ENCODE measurements around the gene MIS18BP1.
"Not testable (repeated sequence)": the region's sequence is repeated elsewhere in the genome, so short reads cannot be mapped to it uniquely, and the experiment has no call there.

MIS18BP1 gene

DNA sequence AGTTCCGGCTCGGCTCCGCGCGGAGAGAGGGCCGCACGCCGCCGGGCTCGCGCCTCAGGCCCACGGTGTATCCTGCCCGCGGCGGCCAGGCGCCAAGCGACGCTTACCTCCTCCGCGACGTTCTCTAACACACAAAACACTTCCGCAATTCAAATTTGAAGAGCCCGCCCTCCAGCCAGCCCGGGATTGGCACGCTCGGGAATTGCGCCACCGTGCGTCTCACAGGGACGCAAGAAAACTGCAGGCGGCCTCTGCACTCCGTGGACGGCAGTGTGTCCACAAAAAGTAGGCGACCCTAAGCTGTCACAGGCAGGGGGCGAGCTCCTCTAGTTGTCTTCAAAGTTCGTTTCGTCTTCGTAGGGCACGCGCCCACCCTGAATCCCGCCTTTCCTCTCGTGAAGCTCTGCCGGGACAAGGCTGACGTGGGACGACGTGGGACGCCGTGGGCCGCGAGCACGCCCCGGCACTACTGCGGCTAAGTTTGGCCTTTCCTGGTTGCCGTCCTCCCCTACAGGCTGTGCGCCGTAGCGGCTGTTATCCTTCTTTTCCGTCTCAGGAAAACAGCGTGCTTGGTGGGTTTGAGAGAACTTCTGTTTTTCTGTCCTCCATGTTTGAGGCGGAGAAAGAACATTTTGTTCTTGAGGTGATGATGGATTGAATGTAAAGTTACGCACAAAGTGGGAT is at the start of gene MIS18BP1:
Gene MIS18BP1, minus strand, starts transcription at position 133 of the 684 bp plus-strand sequence. CDS start 5,916 bp downstream, outside the sequence.
- DNase-seq, result peak; percentile 96

DNA sequence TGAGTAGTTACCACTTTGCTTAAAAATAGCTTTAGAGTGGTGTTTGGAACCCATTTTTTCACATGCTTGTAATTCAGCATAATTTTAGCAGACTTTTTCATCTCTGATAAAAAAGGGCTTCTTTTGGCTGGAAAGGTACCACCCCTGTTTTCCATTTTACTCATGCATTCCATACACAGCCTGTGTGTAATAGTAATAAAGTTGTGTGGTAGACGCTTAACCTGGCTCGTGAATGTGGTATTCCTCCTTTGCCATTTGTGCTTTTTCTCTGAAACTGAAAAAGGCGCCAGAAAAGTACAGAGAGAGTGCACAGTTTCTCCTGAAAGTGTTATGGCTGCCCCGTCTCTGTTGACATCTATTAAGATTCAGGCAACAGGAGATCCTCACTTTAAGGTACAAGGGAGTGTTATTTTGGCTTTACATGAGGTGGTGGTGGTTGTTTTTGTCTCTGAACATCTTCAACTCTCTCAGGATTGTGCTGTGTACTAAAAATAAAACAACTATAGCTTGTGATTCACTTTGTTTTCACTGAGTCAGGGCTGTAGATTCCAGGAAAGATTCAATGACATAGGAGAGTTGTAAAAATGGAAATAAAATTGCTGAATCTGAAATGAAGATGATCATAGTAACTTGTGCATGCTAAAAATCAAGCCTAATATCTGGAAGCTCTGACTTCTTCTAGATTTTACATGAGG is 45.6 kb upstream of the MIS18BP1 start:
- DNase-seq, result no peak

DNA sequence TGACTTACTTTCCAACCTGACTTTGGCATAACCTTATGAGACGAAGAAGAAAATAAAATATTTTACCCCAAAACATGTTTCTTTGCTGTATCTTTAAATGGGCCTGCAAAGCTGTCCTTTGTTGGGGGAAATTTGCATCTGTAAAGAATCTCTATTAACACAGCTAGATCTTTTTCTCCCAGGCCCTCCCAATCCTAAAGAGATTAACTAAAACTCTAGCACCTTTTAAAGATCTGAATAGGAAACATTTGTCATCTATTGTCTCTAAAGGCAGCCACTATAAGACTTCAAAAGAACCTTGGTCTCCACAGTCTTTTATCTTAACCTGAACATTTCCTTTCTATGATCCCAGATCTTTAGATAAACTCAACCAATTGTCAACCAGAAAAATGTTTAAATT is 41.8 kb upstream of the MIS18BP1 start:
- DNase-seq, result not testable (repeated sequence)

DNA sequence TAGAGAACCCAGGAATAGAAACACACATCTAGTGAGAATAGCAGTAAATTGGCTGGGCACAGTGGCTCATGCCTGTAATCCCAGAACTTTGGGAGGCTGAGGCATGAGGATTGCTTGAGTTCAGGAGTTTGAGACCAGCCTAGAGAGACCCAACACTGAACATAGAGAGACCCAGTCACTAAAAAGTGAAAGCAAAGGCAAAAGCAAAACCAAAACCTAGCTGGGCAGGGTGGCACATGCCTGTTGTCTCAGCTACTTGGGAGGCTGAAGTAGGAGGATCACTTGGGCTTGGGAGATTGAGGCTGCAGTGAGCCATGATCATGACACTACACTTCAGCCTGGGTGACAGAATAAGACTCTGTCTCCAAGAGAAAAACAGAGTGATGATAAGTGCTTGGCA is 37.5 kb upstream of the MIS18BP1 start:
- DNase-seq, result no peak

DNA sequence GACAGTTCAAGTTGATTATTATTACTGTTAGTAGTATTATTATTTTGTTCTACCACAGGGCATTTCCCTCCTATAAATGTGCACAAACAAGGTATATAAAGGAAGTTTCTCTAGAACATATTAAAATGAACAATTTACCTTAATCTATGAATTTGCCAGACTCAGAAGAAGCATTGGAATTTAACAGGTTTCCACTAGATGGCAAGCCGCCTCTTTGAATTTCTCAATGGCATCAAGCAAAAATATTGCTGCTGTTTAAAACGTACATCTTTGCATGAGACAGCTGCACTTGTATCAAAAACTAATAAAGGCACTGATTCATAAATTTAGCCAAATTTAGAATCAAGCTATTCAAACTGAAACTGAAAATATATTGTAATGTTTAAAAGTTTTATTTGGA is 34.6 kb upstream of the MIS18BP1 start:
- DNase-seq, result no peak

DNA sequence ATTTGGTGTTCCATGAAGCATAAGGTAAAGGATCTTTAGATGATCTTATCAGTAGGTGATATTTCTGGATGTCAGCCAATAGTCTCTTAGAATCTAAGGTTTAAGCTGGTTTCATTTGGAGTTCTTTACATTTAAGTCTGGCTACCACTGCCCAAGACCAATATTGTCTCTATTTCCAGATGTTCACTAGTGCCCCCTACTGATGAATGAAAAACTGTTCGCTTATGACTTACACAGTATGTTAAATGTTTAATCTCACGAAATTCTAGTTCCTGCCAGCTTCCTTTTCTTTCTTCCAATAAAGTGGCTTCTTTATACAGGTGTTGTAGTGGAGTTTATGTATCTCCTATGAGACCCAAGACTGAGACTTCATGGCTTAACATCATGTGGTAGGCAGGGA is 31.8 kb upstream of the MIS18BP1 start:
- DNase-seq, result no peak

DNA sequence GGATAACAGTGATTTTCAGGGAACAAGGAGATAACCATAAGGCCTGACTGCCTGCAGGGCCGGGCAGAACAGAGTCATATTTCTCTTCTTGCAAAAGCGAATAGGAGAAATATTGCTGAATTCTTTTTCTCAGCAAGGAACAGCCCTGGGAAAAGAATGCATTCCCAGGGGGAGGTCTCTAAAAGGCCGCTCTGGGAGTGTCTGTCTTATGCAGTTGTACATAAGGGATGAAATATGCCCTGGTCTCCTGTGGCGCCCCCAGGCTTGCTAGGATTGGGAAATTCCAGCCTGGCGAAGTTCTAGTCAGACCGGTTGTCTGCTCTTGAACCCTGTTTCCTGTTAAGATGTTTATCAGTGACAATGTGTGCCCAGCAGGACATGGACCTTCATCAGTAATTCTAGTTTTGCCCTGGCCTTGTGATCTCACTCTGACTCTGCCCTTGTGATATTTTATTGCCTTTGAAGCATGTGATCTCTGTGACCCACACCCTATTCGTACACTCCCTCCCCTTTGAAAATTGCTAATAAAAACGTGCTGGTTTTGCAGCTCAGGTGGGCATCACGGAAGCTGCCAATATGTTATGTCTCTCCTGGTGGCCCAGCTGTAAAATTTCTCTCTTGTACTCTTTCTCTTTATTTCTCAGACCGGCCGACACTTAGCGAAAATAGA is 28.9 kb upstream of the MIS18BP1 start:
- DNase-seq, result not testable (repeated sequence)

DNA sequence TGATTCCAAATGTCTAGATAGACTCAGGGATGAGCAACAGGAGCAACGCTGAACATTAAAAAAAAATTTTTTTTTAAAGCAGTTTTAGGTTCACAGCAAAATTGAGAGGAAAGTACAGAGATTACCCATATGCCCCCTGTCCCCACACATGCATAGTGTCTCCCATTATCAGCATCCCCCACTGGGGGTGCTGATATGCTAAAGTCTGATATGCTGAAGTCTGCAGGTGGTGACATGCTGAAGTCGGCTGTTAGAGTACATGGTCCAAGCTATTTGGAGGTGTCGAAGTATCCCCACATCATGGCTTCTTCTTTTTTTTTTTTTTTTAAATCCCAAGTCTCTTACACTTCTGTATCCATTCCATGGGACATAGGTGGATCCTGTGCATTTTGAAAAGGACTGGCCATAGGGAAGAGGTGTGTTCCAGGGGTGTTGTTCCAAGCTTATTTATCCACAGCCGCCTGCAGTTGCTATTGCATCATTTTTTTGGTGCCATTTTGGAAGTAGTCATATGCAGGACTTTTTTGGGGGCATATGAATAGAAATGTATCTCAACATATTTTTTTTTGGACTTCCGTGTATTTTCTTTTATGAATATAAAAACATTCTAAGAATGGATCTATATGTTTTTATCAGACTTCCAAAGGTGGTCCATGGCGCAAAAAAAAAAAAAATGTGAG is 19.0 kb upstream of the MIS18BP1 start:
- DNase-seq, result no peak

DNA sequence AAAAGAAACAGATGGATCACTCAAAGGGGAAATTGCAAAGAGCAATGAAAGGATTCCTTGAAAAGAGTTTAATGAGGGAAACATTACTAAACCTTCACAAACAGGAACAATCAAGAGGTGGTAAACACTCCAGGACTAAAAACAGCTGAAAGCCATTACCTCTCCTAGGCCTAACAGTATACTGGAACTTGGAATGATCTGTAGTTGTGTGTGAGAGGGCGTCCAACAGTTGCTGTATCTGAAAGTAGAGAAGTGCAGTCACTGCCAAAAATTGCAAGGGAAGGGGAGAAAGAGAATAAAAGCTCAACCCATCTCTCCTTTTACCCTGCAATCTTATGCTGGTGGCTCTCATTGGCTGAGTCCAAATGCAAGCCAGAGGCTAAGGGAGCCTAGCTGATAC is 17.0 kb upstream of the MIS18BP1 start:
- no peak for DNase-seq

DNA sequence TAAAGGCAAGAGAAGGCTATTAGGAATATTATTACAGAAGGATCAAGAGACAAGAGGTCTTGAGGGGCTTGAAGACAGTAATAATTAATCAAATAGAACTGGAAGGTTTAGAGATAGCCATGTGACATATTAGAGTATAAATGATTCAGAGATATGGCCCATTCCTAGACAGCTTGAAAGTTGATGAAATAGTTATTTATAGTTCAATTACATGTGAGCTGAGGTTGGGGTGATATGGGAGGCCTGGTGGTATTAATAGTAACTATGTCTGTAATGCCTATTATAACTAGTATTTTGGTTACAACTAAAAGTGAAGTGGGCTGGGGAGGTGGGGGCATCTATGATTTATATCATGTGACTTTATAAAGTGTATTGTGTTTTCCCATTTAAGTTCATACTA is 14.1 kb upstream of the MIS18BP1 start:
- DNase-seq, result no peak

DNA sequence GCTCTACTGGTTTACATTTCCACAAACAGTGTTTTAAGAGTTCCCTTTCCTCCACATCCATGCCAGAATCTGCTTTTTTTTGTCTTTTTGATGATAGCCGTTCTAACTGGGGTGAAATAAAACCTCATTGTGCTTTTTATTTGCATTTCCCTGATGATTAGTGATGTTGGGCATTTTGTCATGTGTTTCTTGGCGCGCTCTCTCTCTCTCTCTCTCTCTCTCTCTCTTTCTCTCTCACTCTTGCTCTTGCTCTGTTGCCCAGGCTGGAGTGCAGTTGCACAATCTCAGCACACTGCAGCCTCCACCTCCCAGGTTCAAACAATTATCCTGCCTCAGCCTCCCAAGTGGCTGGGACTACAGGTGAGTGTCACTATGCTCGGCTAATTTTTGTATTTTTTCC is 9.6 kb upstream of the MIS18BP1 start:
- no peak for DNase-seq

DNA sequence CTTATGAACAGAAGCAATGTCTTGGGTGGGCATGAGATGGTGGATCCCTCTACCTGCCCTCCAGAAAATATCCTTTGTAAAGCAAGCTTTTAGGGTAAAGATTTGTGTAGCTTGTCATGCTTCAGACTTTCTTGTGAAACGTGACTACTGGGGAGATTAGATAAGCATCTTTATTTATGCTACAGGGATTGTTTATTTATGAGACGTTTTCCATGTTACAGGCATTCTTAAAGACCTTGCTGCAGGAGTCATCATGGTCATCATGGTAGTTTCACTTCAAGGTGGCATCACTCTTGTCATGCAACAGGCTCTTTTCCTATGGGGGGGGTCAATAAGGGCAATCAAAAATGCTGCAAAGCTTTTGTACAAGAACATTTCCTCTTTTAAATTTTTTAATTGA is 8.2 kb upstream of the MIS18BP1 start:
- DNase-seq, result no peak

DNA sequence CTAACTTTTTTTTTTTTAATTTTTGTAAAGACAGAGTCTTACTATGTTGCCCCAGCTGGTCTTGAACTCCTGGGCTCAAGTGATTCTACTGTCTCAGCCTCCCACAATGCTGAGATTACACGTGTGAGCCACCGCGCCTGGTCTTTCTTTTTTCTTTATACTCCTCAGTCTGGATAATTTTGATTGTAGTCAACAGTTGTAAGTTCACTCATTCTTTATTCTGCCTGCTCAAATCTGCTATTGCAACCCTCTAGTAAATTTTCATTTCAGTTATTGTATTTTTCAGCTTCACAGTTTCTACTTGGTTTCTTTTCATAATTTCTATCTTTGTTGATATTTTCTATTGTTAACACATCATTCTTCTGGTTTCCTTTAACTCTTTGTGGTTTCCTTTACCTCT is 5.8 kb upstream of the MIS18BP1 start:
- DNase-seq, result no peak

DNA sequence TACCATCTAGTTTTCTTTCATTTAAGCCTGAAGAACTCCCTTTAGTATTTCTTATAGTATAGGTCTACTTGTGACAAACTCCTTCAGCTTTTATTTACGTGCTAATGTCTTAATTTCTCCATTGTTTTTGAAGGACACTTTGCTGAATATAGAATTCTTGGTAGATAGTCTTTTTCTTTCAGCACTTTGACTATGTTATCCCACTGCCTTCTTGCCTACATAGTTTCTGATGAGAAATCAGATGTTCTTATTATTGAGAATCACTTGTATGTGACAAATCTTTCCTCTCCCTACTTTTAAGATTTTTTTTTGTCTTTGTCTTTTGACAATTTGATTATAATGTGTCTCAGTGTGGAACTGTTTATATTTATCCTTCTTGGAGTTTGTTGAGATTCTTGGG is 5.1 kb upstream of the MIS18BP1 start:
- no peak for DNase-seq

DNA sequence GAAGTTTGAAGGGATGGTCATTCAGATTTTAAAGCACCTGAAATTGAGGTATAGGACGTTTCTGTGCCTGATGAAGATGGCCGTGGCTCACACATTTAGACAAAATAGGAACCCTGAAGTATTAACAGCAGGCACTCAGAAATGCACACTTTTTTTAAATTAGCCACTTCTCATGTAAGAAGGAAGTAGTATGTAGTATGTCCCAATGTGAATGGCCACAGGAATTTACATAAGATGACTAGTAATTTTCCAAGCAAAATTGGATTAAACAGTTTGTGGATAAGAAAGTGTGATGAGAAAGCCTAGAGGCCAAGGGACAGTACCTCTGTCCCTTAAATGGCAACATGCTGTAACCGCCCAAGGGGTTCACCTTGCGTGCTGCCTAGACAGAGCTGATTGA is 1.8 kb upstream of the MIS18BP1 start:
- DNase-seq, result no peak

DNA sequence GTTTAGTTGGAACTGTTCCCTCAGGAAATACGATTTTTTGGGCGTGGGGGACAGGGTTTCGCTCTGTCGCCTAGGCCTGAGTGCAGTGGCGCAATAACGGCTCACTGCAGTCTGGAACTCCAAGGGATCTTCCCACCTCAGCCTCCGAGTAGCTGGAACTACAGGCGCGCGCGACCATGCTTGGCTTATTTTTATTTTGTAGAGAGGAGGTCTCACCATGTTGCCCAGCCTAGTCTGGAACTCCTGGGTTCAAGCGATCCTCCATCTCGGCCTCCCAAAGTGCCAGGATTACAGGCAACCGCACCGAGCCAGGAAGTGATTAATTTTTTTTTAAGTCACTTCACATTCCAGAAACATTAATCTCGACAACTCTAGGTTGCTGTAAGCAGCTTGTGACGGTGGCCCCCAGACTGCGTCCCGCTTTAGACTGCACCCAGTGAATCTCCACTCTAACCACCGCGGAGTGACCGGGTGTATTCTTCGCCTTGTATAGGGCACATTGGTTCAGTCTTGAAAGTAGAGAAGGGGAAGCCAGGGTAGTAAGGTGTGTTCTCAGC is 830 bp upstream of the MIS18BP1 start:
- no peak for DNase-seq

DNA sequence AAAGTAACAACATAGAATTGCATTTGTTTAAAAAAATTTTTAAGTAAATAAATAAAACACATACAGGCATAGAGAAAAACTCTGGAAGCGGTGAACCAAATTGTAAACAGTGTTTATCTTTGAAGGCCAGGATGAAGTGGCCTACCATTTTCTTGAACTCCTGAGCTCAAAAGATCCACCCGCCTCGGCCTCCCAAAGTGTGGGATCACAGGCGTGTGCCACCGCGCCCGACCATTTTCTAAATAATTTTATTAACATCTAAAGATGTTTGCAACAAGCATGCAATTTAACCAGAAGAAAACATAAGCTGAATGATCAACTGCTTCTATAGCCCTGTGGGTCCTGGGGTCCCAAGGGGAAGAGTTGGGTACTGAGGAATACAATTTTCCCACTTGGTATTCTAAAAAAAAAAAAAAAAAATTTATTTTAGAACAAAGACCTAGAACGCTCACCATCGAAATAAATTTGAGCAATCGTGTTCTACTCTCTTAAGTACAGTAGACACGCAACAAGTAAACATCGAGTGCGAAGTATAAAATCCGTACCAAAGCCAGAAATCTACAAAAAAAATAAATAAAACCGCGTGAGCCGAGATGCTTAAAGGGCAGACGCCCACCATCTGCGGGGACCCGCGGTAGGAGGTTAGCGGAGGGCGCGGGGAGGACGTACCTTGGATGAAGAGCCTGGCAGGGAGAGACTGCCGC is 484 bp downstream of the MIS18BP1 start:
- no peak for DNase-seq

DNA sequence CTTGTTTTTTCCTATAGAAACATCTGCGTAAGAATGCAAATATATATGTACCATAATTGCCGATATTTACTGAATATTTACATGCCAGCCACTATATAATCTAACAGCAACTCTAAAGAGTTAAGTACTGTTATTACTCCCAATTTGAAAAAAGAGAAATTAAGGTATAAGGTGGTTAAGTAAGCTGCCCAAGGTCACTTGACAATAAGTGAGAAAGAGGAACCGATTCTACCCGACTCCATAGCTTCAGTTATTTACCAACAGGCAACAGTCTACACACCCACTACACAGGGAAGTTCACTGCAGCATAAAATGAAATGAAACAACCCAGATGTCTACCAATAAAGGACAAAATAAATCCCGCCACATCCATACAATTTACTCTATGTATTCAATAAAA is 1.1 kb downstream of the MIS18BP1 start:
- DNase-seq, result peak; percentile 46

DNA sequence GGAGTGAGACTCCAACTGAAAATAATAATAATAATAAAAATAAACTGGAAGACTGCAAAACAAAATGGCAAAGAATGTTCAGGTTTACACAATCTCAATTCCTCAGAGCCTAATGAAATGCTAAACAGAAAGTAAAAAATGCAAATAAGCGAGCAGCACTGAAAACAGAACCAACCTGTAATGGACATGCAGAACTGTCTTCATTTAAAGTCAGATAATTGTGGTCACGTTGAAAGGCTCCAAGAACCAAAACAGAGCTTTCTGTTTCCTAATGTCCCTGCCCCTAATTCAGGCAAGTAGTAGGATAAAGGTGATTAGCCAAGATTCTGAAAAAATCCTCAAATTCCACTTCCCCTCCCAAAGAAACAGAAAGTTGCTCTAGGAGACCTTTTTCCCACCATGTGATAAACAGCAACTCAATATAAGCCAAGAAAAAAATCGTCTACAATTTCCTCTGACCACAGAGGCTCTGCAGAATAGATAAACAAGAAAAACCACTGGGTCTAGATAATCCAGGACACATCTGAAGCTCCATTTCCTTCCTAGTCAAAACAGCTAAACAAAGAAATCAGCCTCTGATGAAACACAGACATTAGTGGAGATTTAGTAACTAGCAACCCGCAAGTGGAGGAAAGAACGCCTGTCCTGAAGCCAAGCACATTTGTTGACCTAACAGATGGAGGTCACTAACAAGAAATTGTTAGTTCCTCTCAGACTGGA is 3.0 kb downstream of the MIS18BP1 start:
- peak; percentile 35 for DNase-seq

DNA sequence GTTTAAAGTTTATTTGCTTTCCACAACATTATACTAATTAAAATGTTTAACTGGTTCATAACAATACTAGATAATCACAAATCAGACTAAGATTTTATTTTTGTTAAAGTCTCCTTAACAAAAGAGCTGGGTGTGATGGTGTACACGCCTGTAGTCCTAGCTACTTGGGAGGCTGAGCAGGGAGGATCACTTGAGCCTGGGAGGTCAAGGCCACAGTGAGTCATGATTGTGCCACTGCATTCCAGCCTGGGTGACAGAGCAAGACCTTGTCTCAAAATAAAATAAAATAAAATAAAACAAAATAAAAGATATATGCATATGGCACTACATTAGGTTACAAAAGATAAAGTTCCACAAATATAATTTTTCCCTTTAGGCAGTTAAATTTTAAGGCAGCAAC is 5.6 kb downstream of the MIS18BP1 start:
- DNase-seq, result no peak

DNA sequence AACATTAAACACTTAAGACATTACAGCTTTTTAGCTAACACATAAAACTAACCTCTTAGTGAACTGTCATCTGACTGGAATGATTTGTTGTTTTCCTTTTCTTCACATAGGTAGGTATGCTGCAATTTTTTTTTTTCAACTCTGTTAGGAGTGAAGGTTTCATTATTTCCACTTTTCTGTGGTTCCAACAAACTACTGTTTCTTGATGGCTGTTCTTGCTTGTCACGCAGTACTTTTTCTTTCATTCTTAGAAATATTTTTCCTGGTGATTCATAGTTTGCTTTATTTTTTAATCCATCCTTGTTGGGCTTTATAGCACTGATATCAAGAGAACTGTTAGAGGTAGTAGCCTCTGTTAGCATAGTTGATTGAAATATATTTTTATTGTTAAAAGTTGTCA is 6.3 kb downstream of the MIS18BP1 start:
- DNase-seq, result no peak

DNA sequence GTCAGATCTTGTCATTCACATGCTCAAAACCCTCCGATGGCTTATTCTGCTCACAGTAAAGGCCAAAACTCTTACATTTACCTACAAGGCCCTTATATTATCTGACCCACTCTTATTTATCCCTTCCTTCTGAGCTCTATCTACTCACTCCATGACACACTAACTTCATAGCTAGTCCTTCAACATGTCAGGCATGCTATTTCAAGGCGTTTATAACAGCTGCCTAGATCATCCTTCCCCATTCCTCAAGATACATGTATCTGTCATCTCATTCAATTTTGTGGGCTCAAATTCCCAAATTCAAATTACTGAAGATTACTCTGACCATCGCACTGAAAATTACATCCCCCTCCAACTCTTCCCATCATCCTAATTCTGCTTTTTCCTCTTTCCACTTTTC is 6.9 kb downstream of the MIS18BP1 start:
- no peak for DNase-seq
